ENCODE results near the gene GOLGA6L26. TPM values are rescaled to one million over a fixed set of nuclear protein-coding genes. Genes with fewer than 3 reads are reported as not detected.

The GOLGA6L26 gene, protein sequence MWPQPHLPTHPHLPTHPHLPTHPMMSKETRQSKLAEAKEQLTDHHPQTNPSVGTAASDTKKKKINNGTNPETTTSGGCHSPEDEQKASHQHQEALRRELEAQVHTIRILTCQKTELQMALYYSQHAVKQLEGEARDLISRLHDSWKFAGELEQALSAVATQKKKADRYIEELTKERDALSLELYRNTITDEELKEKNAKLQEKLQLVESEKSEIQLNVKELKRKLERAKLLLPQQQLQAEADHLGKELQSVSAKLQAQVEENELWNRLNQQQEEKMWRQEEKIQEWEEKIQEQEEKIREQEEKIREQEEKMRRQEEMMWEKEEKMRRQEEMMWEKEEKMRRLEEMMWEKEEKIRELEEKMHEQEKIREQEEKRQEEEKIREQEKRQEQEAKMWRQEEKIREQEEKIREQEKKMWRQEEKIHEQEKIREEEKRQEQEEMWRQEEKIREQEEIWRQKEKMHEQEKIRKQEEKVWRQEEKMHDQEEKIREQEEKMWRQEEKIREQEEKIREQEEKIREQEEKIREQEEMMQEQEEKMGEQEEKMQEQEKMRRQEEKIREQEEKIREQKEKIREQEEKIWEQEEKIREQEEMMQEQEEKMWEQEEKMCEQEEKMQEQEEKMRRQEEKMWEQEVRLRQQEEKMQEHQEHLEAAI
- not detected in 2 replicates for total RNA-seq

DNA sequence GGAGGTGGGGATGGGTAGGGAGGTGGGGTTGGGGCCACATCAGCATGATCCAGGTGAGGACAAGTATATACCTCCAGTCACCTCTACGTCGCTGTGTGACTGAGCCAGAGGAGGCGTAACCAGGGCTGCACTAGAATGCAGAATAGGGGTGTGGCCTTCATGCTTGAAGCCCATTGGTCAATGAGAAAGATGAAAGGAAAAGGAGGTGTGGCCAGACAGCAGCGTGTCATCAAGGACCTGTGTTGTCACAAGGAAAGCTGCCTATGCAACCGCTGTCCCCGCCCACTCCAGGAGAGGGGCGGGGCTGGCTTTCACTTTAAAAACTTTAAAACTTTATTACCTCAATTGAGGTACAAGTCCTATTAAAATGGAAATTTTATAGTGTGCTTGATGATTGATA lies at the start of gene GOLGA6L26:
Gene GOLGA6L26, minus strand, starts transcription at position 101 of the 400 bp plus-strand sequence. Its CDS starts 61 bp downstream, at position 40.

DNA sequence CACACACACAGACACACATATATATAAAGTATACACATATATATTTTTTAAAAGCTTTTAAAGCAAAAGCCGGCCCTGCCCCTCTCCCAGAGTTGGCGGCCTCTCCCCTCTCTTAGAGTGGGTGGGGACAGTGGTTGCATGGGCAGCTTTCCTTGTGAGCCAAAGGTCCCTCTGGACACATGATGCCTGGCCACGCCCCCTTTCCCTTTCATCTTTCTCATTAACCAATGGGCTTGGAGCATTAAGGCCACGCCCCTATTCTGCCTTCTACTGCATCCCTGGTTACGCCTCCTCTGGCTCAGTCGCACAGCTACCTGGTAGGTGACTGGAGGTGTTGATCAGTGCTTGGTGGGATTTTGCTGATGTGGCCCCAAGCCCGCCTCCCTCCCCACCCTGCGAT lies 20.5 kb upstream of the GOLGA6L26 start, which contains the start of gene GOLGA8S:
Gene GOLGA8S, plus strand, starts transcription at position 301 of the 400 bp plus-strand sequence. Its CDS starts 62 bp downstream, at position 363.

Other genes with a start within 250 kb of the GOLGA6L26 start
- gene GOLGA6L1, start 197.4 kb downstream of the GOLGA6L26 start, total RNA-seq: not detected in 2 replicates
- 0.23 TPM in 1 of 2 replicates, not detected in the other for gene GOLGA8S, start 20.6 kb upstream of the GOLGA6L26 start, total RNA-seq
- gene GOLGA6L2, start 113.0 kb upstream of the GOLGA6L26 start, total RNA-seq: not detected in 2 replicates
- 0.23 and 2.0 TPM in 2 replicates for gene MKRN3, start 231.5 kb upstream of the GOLGA6L26 start, total RNA-seq

Measured in pericardium fibroblast (primary cell).